HFFc6 (cell line): ENCODE measurements around the gene ST7. TPM values are rescaled to one million over a fixed set of nuclear protein-coding genes. Genes with fewer than 3 reads are reported as not detected.

ENCODE experiments used
- DNase-seq: peaks from one replicate; pipeline ENCODE4 v3.0.0-alpha.2; 2018
- H3K27ac Mint-ChIP-seq: 2 replicates; pipeline ENCODE4 v1.8.0; 2020; ENCODE audit warnings: mild to moderate bottlenecking, mixed read lengths
- H3K27me3 Mint-ChIP-seq: 2 replicates; pipeline ENCODE4 v1.8.0; 2021; ENCODE audit warnings: mild to moderate bottlenecking, moderate library complexity, mixed read lengths; ENCODE audit not compliant: insufficient read depth
- H3K36me3 Mint-ChIP-seq: 2 replicates; pipeline ENCODE4 v1.8.0; 2021; ENCODE audit warnings: low read depth, mixed read lengths
- H3K4me1 Mint-ChIP-seq: 2 replicates; pipeline ENCODE4 v1.8.0; 2020; ENCODE audit warnings: low read depth, mixed read lengths
- H3K4me3 Mint-ChIP-seq: 2 replicates; pipeline ENCODE4 v1.8.0; 2020; ENCODE audit warnings: mild to moderate bottlenecking, moderate library complexity, mixed read lengths
- H3K9me3 Mint-ChIP-seq: 2 replicates; pipeline ENCODE4 v1.8.0; 2020; ENCODE audit warnings: mild to moderate bottlenecking, mixed read lengths
- long read RNA-seq: library from polyadenylated mRNA; unstranded; transcript quantifications from one replicate; pipeline ENCODE4 v2.0.0, GENCODE V29; 2019
- total RNA-seq, 6 experiments: library from RNA; stranded (reverse); fragmentation: NEBNext Ultra II Directional; extraction: Animal tissue kit (Norgen Biotek cat#: 25700); gene quantifications; 2 replicates in 1 of 6; 3 replicates in 5 of 6; pipeline ENCODE4 v1.2.3, GENCODE V29; 2021
- TF ChIP-seq, protein P1 (sequence below): fragments of 200-600 bp; sonication (generic); IDR thresholded peaks from 2 replicates; pipeline ENCODE4 v1.5.0; 2021; ENCODE audit warnings: antibody characterized with exemption, mild to moderate bottlenecking

ST7 gene, protein sequence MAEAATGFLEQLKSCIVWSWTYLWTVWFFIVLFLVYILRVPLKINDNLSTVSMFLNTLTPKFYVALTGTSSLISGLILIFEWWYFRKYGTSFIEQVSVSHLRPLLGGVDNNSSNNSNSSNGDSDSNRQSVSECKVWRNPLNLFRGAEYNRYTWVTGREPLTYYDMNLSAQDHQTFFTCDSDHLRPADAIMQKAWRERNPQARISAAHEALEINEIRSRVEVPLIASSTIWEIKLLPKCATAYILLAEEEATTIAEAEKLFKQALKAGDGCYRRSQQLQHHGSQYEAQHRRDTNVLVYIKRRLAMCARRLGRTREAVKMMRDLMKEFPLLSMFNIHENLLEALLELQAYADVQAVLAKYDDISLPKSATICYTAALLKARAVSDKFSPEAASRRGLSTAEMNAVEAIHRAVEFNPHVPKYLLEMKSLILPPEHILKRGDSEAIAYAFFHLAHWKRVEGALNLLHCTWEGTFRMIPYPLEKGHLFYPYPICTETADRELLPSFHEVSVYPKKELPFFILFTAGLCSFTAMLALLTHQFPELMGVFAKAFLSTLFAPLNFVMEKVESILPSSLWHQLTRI
- total RNA-seq, result 10 to 100 TPM; 13.5 to 18.8 (median 16.8) TPM
- long read RNA-seq, transcript ST7-202 (16 exons, 2,142 nt), result major isoform, 7 of 12 reads
- long read RNA-seq, partial matches to known transcripts, result 2 of 12 reads
- long read RNA-seq, other reads (novel, unspliced or antisense), result 1 of 12 reads

DNA sequence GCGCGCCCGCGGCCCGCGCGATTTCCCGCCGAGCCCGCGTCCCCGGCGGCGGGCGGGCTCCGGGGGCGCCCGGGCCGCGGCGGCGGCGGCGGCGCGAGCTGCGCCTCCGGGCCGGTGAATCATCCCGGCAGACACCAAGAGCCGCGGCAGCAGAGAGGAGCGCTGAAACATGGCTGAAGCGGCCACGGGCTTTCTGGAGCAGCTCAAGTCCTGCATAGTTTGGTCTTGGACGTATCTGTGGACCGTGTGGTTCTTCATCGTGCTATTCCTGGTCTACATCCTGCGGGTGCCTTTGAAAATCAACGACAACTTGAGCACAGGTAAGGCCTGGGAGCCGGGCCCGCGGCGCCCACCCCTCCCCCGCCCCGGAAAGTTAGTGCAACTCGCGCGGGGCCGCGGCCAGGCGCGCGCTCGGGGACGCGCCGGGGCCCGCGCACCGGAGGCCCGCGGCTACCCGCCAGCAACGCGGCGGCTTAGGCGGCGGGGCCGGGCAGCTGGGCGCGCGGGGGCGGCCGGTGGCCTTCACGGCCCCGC is at the start of gene ST7:
Gene ST7 (plus strand): TSS at position 130 of the 534 bp plus-strand sequence. CDS start 40 bp downstream, at position 170.
- peaks cover 17% of the 10 kb centered on the region for H3K36me3 Mint-ChIP-seq
- H3K27ac Mint-ChIP-seq, result peak within 1 kb of the TSS; percentile 99
- DNase-seq, result peak; percentile 55
- TF ChIP-seq, protein P1, sequence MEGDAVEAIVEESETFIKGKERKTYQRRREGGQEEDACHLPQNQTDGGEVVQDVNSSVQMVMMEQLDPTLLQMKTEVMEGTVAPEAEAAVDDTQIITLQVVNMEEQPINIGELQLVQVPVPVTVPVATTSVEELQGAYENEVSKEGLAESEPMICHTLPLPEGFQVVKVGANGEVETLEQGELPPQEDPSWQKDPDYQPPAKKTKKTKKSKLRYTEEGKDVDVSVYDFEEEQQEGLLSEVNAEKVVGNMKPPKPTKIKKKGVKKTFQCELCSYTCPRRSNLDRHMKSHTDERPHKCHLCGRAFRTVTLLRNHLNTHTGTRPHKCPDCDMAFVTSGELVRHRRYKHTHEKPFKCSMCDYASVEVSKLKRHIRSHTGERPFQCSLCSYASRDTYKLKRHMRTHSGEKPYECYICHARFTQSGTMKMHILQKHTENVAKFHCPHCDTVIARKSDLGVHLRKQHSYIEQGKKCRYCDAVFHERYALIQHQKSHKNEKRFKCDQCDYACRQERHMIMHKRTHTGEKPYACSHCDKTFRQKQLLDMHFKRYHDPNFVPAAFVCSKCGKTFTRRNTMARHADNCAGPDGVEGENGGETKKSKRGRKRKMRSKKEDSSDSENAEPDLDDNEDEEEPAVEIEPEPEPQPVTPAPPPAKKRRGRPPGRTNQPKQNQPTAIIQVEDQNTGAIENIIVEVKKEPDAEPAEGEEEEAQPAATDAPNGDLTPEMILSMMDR, result no peak
- no peaks in the 10 kb centered on the region for H3K27me3 Mint-ChIP-seq
- peaks cover 48% of the 10 kb centered on the region for H3K4me1 Mint-ChIP-seq
- H3K9me3 Mint-ChIP-seq, result no peaks in the 10 kb centered on the region
- peak within 1 kb of the TSS; percentile 99 for H3K4me3 Mint-ChIP-seq

GRCh38 chr7:116906391-116906790 is 46.9 kb upstream of the ST7 start:
- Mint-ChIP-seq H3K4me1 (peaks cover 18% of the 10 kb centered on the region), H3K36me3 (peaks cover 34% of the 10 kb centered on the region), H3K9me3 (no peaks in the 10 kb centered on the region), H3K27ac (no peak overlapping the region), H3K27me3 (peaks cover 2% of the 10 kb centered on the region; the same call in 1 of the 2 replicates), H3K4me3 (no peak overlapping the region)
- TF ChIP-seq, protein P1, result no peak
- no peak for DNase-seq

DNA sequence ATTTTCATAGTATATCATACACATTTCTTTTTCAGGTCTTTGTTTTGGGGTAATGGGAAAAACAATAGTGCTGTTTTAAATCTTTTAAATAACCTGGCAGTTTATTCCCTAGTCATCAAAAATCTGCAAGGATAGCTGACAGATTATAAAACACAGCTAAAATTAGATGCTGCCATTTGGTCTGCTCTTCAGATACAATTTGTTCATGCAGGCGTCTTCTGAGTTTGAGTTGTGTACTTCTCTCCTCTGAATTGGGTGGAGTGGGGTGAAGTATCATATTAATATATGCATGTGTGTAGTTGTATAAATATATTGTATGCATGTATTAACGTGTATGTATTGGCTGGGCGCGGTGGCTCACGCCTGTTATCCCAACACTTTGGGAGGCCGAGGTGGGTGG is 42.9 kb upstream of the ST7 start:
- no peak overlapping the region for H3K4me3 Mint-ChIP-seq
- no peak overlapping the region for H3K27ac Mint-ChIP-seq
- peaks cover 39% of the 10 kb centered on the region for H3K4me1 Mint-ChIP-seq
- no peaks in the 10 kb centered on the region; the same call in 1 of the 2 replicates for H3K27me3 Mint-ChIP-seq
- TF ChIP-seq, protein P1, result no peak
- H3K9me3 Mint-ChIP-seq, result no peaks in the 10 kb centered on the region
- peaks cover 34% of the 10 kb centered on the region for H3K36me3 Mint-ChIP-seq
- no peak for DNase-seq

- no peak overlapping the region for H3K4me3 Mint-ChIP-seq
- H3K9me3 Mint-ChIP-seq, result no peaks in the 10 kb centered on the region
- peaks cover 28% of the 10 kb centered on the region for H3K36me3 Mint-ChIP-seq
- no peaks in the 10 kb centered on the region; the same call in 1 of the 2 replicates for H3K27me3 Mint-ChIP-seq
- H3K27ac Mint-ChIP-seq, result peak overlapping the region; percentile 76
- DNase-seq, result peak; percentile 54
- TF ChIP-seq, protein P1, result no peak
- H3K4me1 Mint-ChIP-seq, result peaks cover 39% of the 10 kb centered on the region
These were observed 41.5 kb upstream of the ST7 start for GRCh38 chr7:116911801-116912200.

DNA sequence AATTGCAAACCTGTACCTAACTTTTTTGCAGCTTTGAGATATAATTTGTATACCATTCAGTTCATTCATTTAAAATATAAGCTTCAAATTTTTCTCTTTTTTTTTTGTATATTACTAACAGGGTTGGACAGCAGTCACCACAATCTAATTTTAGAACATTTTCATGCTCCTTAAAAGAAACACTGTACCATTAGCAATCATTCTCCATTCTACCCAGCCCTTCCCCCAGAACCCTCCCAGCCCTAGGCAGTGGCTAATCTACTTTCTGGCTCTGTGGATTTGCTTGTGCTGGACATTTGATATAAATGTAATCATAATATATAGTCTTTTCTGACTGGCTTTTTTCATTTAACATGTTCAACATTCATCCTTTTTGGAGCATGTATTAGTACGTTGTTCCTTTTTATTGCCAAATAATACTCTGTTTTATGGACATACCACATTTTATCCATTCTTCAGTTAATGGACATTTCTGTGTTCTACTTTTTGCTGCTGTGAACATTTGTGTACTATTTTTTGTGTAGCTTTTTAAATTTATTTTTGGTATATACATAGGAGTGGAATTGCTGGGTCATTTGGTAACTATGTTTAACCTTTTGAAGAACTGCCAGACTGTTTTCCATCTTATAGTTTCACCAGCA is 40.9 kb upstream of the ST7 start:
- Mint-ChIP-seq H3K4me1 (peaks cover 39% of the 10 kb centered on the region), H3K27ac (no peak overlapping the region), H3K9me3 (no peaks in the 10 kb centered on the region), H3K4me3 (no peak overlapping the region), H3K27me3 (no peaks in the 10 kb centered on the region; the same call in 1 of the 2 replicates), H3K36me3 (peaks cover 29% of the 10 kb centered on the region)
- TF ChIP-seq, protein P1, result no peak
- peak; percentile 20 for DNase-seq
